Measurements from ENCODE around the gene RBL2.

GRCh38 chr16:53480394-53480793 lies 46.1 kb downstream of the RBL2 start:
- no peak for TF ChIP-seq EZH2 (IDR thresholded peaks at IDR 0.05; ENCODE audit: borderline replicate concordance, insufficient read depth, low read length, poor library complexity, severe bottlenecking)
- no peak for TF ChIP-seq CTCF (IDR thresholded peaks at IDR 0.05; ENCODE audit: poor library complexity, severe bottlenecking)
- TF ChIP-seq RAD21 (conservative IDR thresholded peaks at IDR 0.05), result no peak

Measured in neural cell (in vitro differentiated cells).